Measurements from ENCODE around the gene PMM1. TPM values are rescaled to one million over a fixed set of nuclear protein-coding genes. Genes with fewer than 3 reads are reported as not detected.

PMM1 gene
- total and polyA plus RNA-seq, 2 of the 13 experiments (the other 11 are each of a cell fraction or from before 2014, with no cell fraction given) = 17.8 to 95.6 TPM

DNA sequence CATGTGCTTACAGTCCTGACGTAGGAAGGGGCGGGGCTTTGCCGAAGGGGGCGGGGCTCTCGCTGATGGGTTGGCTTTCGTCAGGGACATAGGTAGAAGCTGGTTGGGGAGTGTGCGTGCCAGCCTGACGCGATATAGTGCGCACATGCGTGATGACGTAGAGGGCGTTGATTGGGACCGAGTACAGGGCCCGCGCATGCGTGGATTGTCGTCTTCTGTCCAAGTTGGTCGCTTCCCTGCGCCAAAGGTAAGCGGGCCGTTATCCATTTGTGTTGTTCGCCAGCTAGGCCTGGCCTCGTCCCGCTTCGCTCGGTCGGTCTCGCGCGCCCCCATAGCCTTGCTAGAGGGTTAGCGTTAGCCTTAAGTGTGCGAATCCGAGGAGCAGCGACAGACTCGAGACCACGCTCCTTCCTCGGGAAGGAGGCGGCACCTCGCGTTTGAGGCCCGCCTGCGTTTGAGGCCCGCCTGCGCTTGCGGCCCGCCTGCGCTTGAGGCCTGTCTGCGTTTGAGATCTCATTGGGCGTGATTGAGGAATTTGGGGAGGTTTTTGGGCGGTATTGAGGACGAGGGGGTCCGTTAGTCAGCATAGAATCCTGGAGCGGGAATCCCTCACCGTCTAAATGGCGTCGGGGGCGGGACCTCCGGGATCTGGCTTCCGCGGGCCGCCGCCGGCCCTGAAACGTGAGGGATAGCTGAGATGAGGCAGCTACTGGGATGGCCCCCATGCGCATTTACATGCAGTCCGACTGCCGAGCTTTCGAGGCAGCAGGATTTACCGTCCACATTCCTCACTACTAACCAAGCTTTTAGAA is 31.7 kb upstream of the PMM1 start, which contains the start of gene XRCC6 (continued):
- TF ChIP-seq, protein P1, sequence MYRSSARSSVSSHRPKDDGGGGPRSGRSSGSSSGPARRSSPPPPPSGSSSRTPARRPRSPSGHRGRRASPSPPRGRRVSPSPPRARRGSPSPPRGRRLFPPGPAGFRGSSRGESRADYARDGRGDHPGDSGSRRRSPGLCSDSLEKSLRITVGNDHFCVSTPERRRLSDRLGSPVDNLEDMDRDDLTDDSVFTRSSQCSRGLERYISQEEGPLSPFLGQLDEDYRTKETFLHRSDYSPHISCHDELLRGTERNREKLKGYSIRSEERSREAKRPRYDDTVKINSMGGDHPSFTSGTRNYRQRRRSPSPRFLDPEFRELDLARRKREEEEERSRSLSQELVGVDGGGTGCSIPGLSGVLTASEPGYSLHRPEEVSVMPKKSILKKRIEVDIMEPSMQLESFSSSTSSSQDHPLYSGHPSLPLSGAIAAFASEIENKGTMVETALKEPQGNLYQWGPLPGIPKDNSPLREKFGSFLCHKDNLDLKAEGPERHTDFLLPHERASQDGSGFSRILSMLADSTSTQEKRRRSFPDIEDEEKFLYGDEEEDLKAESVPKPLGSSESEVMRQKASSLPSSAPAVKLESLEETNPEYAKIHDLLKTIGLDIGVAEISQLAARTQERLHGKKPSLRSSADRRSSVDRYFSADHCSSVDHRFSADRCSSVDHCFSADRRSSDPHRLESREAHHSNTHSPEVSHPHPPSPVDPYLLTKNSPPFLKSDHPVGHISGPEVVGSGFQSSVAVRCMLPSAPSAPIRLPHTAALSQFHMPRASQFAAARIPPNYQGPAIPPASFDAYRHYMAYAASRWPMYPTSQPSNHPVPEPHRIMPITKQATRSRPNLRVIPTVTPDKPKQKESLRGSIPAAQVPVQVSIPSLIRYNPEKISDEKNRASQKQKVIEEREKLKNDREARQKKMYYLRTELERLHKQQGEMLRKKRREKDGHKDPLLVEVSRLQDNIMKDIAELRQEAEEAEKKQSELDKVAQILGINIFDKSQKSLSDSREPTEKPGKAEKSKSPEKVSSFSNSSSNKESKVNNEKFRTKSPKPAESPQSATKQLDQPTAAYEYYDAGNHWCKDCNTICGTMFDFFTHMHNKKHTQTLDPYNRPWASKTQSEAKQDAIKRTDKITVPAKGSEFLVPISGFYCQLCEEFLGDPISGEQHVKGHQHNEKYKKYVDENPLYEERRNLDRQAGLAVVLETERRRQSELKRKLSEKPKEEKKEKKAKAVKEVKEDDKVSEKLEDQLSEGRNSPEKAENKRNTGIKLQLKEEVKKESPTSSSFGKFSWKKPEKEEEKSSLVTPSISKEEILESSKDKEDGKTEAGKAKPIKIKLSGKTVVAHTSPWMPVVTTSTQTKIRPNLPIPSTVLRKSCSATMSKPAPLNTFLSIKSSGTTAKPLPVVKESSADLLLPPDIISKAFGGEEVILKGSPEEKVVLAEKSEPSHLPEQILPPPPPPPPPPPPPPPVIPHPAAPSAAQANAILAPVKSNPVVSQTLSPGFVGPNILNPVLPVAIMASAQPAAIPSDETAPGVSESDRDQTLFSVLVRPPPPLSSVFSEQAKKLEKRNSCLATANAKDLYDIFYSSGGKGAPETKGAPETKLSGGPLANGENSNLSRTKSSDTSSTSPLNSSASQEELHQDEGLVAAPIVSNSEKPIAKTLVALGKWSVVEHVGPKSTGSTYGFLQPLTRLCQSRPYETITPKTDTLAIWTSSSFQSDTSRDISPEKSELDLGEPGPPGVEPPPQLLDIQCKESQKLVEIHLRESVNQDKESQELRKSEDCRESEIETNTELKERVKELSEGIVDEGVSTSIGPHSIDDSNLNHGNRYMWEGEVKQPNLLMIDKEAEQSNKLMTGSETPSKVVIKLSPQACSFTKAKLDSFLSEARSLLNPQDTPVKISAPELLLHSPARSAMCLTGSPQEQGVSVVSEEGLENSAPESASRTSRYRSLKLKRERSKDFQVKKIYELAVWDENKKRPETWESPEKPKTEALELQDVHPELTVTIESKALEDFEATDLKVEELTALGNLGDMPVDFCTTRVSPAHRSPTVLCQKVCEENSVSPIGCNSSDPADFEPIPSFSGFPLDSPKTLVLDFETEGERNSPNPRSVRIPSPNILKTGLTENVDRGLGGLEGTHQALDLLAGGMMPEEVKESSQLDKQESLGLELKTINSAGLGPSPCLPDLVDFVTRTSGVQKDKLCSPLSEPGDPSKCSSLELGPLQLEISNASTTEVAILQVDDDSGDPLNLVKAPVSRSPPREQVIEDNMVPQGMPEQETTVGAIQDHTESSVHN (CRISPR knock-in tag; IDR thresholded peaks at IDR 0.05) = 0 out of 2 replicates have a peak, but pooled peaks have one; percentile 32
- TF ChIP-seq EZH2 (conservative IDR thresholded peaks at IDR 0.05; ENCODE audit: low read depth, low read length) = no peak
- TF ChIP-seq KDM1A (CRISPR knock-in tag; IDR thresholded peaks at IDR 0.05) = no peak
- no peak for TF ChIP-seq JUN (CRISPR knock-in tag; IDR thresholded peaks at IDR 0.05)
- peak; percentile 78; the same call in 1 of the 2 replicates for TF ChIP-seq NFE2L1 (CRISPR knock-in tag; IDR thresholded peaks at IDR 0.05; ENCODE audit: borderline replicate concordance)
- peak; percentile 65; the same call in 1 of the 2 replicates for TF ChIP-seq ZNF329 (CRISPR knock-in tag; IDR thresholded peaks at IDR 0.05; ENCODE audit: low read depth)
- peak; percentile 92; the same call in 1 of the 2 replicates for TF ChIP-seq MYC (CRISPR knock-in tag; IDR thresholded peaks at IDR 0.05; ENCODE audit: borderline replicate concordance)
- peak; percentile 94 for TF ChIP-seq ZNF687 (CRISPR knock-in tag; IDR thresholded peaks at IDR 0.05)
- TF ChIP-seq ZNF264 (CRISPR knock-in tag; IDR thresholded peaks at IDR 0.05) = 0 out of 2 replicates have a peak, but pooled peaks have one; percentile 50
- TF ChIP-seq SP2 (CRISPR knock-in tag; IDR thresholded peaks at IDR 0.05) = peak; percentile 70
- TF ChIP-seq THAP11 (CRISPR knock-in tag; IDR thresholded peaks at IDR 0.05) = peak; percentile 84
- TF ChIP-seq SIX1 (CRISPR knock-in tag; IDR thresholded peaks at IDR 0.05; ENCODE audit: borderline replicate concordance) = 0 out of 2 replicates have a peak, but pooled peaks have one; percentile 28
- TF ChIP-seq ERF (CRISPR knock-in tag; IDR thresholded peaks at IDR 0.05) = peak; percentile 64
- TF ChIP-seq CBX1 (IDR thresholded peaks at IDR 0.05; ENCODE audit: low read depth) = no peak
- peak; percentile 62; the same call in 1 of the 2 replicates for TF ChIP-seq ZNF768 (CRISPR knock-in tag; IDR thresholded peaks at IDR 0.05)
- TF ChIP-seq PRPF4 (IDR thresholded peaks at IDR 0.05; ENCODE audit: low read depth, low read length, poor library complexity, severe bottlenecking) = no peak

All from HepG2 (cell line).